ENCODE results near the gene CCDC77.

- TF ChIP-seq CTCF (IDR thresholded peaks at IDR 0.05; ENCODE audit: poor library complexity), result no peak
- TF ChIP-seq EZH2 (IDR thresholded peaks at IDR 0.05; ENCODE audit: borderline replicate concordance), result no peak
- no peak for TF ChIP-seq EZH2phosphoT487 (IDR thresholded peaks at IDR 0.05; ENCODE audit: low read depth, severe bottlenecking, unreplicated experiment)
These were observed 73.8 kb downstream of the CCDC77 start for GRCh38 chr12:475286-475685.
